ENCODE results near the gene TLK2.
"Not testable (repeated sequence)": the region's sequence is repeated elsewhere in the genome, so short reads cannot be mapped to it uniquely, and the experiment has no call there.

Gene TLK2

GRCh38 chr17:62562656-62563055 lies 84.0 kb downstream of the TLK2 start:
- DNase-seq, result peak in 1 of 2 experiments; percentile 22

DNA sequence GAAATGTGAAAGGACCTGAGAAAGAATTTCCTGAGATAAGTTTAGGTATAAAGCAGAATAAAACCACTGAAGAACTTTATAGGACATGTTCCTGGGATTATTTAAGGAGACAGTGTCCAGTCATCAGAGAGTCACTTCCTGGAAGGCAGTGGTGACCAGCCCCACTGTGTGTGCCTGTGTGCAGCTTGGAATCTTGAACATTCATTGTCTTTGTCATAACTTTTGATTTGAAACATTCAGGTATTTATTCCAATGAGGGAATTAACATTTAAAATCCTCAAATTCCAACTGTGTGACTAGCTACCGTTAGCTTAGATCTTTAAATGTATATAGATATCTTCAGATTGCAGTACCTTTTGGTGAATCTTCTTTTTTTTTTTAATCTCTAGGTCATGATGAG lies 87.2 kb downstream of the TLK2 start:
- DNase-seq, result no peak

- no peak for DNase-seq
Observed at GRCh38 chr17:62566996-62567578, 88.5 kb downstream of the TLK2 start.

DNA sequence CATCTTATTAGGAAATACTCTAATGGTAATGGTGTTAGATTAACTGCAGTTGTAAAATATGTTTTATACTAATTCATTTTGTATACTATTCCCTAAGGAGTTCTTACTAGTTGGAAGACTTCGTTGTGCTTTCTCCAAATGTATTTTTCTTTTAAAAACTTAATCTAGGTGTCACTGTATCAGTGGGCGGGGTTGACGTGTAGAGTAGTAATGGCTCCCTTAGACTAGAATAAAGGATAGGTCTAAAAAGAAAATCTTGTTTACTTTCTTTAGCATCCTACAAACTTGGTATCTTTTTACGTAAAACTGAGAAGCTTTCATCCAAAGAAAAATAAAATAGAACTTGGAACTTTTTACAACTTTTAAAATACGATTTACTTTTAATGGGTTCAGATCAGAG lies 93.9 kb downstream of the TLK2 start:
- no peak for DNase-seq

GRCh38 chr17:62572888-62573401 lies 94.3 kb downstream of the TLK2 start:
- DNase-seq, result no peak

DNA sequence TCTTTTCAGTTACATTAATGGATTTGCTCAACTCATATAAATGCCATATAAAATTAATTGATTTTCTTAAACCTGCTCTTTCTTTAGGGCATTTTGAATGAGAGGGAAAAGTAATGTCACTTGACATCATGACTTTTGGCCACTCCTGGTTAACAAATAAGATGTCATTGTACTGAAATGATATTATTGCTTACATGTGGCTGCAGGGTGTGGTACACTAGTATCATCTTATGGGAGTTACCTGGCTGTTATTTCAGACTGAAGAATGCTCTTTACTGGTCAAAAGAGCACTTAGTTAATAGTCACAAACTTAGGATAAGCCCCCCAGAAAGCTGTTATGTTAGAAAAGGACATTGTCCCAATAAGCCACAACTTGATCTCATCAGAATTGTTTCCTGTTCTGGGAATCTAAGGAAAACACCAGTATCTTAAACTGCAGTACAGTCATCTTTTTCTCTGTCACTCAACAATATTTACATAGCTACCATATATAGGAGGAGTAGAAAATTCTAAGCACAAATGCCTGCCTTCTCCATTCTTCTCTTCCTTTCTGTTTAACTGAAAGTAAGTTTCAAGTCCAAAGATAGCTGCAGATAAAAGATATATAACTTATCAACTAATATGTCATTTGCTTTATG lies 95.0 kb downstream of the TLK2 start:
- no peak for DNase-seq

DNA sequence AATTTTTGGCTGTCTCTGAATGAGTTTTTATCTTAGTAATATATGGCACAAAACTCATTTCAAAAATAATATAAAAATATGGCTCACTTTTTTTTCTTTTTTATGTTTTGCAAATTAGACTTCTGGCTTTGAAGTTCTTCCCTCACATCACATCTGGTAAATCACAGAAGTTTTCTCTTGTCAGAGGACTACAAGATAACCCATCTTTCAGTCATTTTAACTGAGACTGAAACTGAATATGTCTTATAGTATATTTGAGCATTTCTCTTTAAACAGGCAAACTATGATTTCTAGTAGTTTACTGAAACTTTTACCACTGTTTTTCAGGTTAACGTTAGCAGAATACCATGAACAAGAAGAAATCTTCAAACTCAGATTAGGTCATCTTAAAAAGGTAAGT lies 97.8 kb downstream of the TLK2 start:
- no peak for DNase-seq

DNA sequence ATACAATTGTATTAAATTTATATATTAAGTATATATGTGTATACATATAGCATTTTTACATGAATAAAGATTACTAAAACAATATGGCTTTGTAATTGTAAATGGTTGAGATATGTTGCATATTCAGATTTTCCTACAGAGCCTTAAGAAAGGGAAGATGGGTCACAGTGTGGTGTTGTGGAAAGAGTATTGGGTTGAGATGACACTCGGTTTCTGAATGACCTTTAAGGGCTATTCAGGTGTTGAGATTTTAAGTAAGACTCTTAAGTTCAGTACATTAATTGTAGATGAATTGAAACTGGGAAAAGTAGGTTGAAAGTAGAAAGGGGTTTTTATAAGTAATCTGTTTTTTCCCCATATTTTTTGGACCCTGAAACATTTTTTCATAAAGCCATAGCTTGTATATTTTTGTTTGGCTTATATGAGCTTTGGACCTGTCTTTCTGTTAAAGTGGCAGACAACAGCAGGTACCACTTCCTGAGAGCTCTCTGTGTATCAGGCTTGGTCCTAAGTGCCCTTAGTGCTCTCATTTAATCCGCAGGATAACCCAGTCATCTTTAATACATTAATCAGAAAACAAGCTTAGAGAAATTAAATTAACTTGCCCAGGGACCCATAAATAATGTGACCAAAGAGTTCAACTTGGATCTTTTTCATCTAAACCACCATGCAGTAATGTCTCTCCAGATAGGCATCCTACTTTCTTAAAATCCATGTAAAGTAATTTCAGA lies 100.3 kb downstream of the TLK2 start:
- DNase-seq, result no peak

- no peak for DNase-seq
Observed at GRCh38 chr17:62580947-62581346, 102.3 kb downstream of the TLK2 start.

GRCh38 chr17:62581764-62582163 lies 103.1 kb downstream of the TLK2 start:
- no peak for DNase-seq

DNA sequence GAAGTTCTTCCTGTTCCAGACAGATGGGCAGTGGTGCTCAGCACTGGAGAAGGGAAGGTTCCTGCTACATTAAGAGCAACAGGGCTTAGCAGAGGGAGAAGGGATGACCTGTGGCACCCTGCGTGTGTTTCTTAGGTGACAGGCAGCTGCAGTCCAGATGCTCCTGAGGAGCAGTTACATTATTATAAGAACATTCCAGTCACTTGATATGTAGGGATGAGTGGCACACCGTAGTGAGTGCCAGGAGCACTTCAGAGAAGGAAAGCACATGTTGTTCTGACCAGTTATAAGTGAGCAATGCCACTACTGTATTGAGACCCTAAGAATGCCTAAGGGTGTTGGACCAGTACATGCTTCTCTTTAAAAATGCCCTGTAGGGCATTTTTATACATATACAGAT lies 108.9 kb downstream of the TLK2 start:
- no peak for DNase-seq

GRCh38 chr17:62588109-62588508 lies 109.5 kb downstream of the TLK2 start:
- no peak for DNase-seq

DNA sequence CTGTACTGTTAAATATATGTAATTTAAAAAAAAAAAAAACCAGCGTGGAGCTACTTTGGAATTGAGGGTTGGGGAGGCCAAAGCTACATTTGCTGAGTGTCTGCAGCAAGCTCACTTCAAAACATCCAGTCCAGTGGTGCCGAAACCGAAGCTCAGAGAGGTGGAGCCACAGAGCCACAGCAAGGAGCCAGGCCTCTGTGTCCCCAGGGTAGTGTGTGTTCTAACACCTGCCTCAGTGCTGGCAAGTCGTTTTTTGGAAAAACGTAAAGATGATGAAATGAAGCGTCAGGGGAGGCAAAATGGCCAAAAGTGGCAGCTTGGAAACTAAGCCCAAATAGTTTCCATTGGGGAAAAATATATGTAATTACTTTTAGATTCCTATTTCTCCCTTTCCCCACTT lies 112.7 kb downstream of the TLK2 start:
- no peak for DNase-seq

- not testable (repeated sequence) for DNase-seq
Observed at GRCh38 chr17:62591822-62592221, 113.2 kb downstream of the TLK2 start.

GRCh38 chr17:62592341-62593099 lies 113.9 kb downstream of the TLK2 start:
- DNase-seq, result peak in 1 of 2 experiments; percentile 32

DNA sequence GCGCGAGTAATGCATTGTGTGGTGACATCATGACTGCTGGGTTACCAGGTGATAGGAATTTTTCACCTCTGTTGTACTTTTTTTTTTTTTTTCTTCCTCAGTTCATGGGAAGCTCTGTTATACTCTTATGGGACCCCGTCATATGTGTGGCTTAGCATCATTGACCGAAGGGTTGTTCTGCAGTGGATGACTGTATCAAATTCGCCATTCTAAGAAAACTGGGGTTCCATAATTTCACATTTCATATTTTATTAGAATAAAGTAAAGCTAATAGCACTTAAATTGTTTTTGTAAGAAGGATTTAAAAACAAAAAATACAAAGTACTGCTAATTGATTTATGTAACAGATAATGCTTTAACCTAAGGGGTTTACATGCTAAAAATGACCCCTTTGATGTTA lies 116.9 kb downstream of the TLK2 start:
- no peak for DNase-seq

DNA sequence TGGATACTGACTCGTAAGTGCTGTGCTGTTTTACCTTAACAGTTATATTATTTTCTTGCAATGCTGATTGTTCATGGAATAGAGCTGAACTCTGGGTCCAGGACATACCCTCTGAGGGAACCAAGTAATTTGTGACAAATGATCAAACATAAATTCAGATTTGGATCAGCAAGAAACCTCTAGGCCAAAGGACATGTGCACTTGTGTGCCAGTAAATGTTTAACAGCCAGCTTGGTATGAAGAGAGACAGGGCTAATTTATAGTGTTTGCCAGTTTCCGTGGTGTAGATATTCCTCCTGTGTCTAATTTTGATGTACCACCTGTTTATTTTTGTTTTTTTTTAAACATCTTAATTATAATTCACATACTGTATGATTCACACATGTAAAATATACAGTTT lies 118.0 kb downstream of the TLK2 start:
- DNase-seq, result no peak

DNA sequence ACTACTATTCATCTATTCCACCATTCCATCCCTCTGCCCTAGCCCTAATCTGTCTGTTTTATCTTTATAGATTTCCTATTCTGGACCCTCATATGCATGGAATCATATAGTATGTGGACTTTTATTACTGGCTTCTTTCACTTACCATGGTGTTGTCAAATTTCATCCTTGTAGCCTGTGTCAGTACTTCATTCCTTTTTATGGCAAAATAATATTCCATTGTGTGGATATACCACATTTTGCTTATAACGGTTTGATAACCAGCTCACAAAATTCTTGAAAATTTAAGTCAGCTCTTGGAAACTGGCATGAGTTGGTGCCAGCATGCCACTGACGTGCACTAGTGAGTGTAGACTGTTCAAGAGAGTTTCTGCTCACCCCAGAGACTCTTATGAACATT lies 118.5 kb downstream of the TLK2 start:
- DNase-seq, result no peak

GRCh38 chr17:62597920-62598319 lies 119.3 kb downstream of the TLK2 start:
- no peak for DNase-seq

GRCh38 chr17:62599964-62600657 lies 121.5 kb downstream of the TLK2 start:
- no peak for DNase-seq

DNA sequence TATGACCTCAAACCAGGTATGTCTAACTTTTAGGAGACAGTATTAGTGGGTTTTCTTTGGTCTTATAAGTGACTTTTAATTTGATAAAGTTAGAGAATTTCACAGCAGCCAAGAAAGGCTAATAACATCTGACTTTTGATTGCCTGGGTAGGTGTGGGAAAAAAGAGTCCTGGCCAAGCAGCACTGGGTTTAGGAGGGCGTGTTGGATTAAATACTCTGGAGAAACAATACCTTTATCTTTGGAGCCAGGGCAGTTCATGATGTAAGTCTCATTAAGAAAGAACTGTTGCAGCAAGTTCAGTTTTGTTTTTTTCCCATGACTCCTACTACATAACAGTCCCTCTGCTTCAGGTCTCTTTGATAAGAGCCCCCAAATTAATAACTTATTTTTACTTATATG lies 122.2 kb downstream of the TLK2 start:
- no peak for DNase-seq

- DNase-seq, result no peak
Observed at GRCh38 chr17:62601471-62601870, 122.8 kb downstream of the TLK2 start.

GRCh38 chr17:62603783-62604182 lies 125.2 kb downstream of the TLK2 start:
- DNase-seq, result not testable (repeated sequence)

All from NCI-H2081 (cell line).